ENCODE measurements around the gene AK8. TPM values are rescaled to one million over a fixed set of nuclear protein-coding genes. Genes with fewer than 3 reads are reported as not detected.

The AK8 gene
- total and polyA plus RNA-seq, 2 experiments from 2014 or later, result 0.70 to 0.83 TPM

DNA sequence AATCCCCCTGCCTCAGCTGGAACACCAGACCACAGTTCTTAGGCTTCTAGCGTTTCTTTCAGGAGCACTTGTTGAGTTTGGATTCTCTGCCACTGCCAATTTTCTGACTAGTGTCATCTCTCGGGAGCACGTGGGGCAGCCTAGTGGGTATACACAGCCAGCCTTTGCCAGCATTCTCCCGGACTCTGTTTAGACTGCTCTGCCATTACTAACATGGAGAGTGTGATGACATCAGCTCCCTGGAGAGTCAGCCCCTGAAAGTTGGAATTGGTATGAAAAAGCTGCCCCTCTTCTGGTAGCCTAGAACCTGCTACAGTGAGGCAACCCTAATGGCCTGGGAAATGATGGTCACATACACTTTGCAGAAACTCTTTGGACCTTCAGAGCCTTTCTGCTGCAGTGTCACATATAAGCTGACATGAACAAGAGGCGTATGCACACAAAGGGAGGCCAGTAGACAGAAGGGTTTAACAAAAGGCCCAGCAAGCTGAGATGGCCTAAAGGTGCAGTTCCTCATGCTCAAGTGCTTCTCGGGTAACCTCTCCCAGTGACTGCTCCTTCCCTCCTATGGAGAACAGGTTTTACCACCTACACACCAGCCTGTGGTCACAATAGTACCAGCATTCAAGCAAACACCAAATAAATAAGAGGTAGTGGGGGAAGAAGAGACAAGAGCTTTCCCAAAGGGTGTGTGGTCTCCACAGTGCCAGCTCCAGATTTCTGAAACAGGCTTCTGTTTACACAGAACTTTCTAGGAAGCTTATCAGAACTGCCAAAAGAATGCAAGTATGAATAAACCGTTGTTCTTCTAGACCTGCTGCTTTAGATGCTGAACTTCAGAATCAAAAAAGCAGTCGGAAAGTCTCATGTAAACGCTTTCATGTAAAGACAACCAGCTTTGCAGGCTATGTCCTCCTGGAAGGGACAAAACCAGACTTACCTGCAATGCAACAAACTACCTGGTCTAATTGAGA lies 17.1 kb upstream of the AK8 start:
- DNase-seq (ENCODE audit: low read depth in 1 of 2, low spot score in 1 of 2), result no peak
- Histone ChIP-seq H3K27ac (no peak overlapping the region), H3K4me3 (no peak overlapping the region), H3K9me3 (ENCODE audit: low read depth) (no peaks in the 10 kb centered on the region), H3K27me3 (no peaks in the 10 kb centered on the region), H3K4me1 (ENCODE audit: low read depth) (no peaks in the 10 kb centered on the region), H3K36me3 (peaks cover 44% of the 10 kb centered on the region)
- TF ChIP-seq, protein P1, sequence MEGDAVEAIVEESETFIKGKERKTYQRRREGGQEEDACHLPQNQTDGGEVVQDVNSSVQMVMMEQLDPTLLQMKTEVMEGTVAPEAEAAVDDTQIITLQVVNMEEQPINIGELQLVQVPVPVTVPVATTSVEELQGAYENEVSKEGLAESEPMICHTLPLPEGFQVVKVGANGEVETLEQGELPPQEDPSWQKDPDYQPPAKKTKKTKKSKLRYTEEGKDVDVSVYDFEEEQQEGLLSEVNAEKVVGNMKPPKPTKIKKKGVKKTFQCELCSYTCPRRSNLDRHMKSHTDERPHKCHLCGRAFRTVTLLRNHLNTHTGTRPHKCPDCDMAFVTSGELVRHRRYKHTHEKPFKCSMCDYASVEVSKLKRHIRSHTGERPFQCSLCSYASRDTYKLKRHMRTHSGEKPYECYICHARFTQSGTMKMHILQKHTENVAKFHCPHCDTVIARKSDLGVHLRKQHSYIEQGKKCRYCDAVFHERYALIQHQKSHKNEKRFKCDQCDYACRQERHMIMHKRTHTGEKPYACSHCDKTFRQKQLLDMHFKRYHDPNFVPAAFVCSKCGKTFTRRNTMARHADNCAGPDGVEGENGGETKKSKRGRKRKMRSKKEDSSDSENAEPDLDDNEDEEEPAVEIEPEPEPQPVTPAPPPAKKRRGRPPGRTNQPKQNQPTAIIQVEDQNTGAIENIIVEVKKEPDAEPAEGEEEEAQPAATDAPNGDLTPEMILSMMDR (IDR thresholded peaks at IDR 0.05; ENCODE audit: low read depth, low read length), result no peak

DNA sequence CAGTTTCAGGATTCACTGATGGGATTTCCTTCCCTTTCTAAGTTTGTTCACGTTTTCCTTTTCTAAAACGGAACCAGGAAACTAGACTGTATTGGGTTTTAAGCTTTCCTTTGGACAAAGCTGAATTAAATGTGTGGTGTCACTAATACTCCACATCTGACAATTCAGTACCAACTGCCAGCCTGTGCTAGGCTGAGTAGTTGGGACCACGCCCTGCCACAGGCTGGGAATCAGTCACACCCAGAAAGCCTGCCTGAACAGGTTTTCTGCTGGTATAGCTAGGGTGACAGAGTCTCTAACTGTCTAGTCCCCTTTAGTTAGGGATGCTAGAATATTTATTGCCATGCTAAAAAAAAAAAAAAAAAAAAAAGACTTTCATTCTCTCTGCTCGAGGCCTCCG lies 16.3 kb upstream of the AK8 start:
- no peak for DNase-seq (ENCODE audit: low read depth in 1 of 2, low spot score in 1 of 2)
- TF ChIP-seq, protein P1 (IDR thresholded peaks at IDR 0.05; ENCODE audit: low read depth, low read length), result no peak
- Histone ChIP-seq H3K27me3 (no peaks in the 10 kb centered on the region), H3K4me3 (no peak overlapping the region), H3K9me3 (ENCODE audit: low read depth) (no peaks in the 10 kb centered on the region), H3K27ac (no peak overlapping the region), H3K4me1 (ENCODE audit: low read depth) (no peaks in the 10 kb centered on the region), H3K36me3 (peaks cover 38% of the 10 kb centered on the region)

DNA sequence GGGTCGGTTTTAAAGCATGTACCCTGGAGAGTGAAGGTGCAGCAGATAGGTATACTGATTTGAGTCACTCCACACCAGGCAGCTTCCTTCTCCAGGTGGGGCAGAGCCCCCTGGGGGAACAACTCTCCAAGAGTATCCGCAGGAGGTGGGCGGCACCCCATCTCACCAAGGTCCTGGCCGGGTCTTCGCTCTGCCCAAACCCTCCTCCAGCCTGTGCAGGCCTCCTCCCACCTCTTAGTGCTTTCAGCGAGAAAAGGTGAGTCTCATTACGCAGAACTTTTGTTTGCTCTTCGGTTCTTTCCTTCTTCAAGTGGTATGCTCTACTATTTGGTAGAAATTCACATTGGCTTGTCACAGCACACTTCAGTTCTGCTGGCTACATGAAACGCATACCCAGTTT lies 14.3 kb upstream of the AK8 start:
- Histone ChIP-seq H3K27ac (peak overlapping the region; percentile 45), H3K36me3 (peaks cover 21% of the 10 kb centered on the region), H3K4me1 (ENCODE audit: low read depth) (no peaks in the 10 kb centered on the region), H3K27me3 (no peaks in the 10 kb centered on the region), H3K4me3 (no peak overlapping the region), H3K9me3 (ENCODE audit: low read depth) (no peaks in the 10 kb centered on the region)
- peak in 1 of 2 donors; percentile 10 for DNase-seq (ENCODE audit: low read depth in 1 of 2, low spot score in 1 of 2)
- TF ChIP-seq, protein P1 (IDR thresholded peaks at IDR 0.05; ENCODE audit: low read depth, low read length), result no peak

DNA sequence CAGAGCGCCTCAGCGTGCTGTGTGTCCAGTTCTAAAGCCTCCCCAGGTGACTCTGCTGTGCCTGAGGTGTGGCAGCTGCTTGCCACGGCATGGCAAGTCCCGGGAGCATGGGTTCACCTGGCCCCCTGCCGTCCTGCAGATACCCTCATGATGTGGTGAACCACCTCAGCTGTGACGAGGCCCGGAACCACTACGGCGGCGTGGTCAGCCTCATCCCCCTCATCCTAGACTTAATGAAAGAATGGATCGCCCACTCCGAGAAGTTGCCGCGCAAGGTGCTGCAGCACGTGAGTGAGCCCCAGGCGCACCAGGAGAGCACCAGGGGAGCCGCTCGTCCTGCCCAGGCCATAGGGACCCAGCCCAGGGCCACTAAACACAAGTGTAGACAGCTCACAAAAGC lies 10.1 kb upstream of the AK8 start:
- DNase-seq (ENCODE audit: low read depth in 1 of 2, low spot score in 1 of 2), result no peak
- H3K36me3 ChIP-seq, result no peaks in the 10 kb centered on the region
- H3K4me3 ChIP-seq, result no peak overlapping the region
- H3K27me3 ChIP-seq, result no peaks in the 10 kb centered on the region
- H3K4me1 ChIP-seq (ENCODE audit: low read depth), result no peaks in the 10 kb centered on the region
- H3K27ac ChIP-seq, result no peak overlapping the region
- no peaks in the 10 kb centered on the region for H3K9me3 ChIP-seq (ENCODE audit: low read depth)
- TF ChIP-seq, protein P1 (IDR thresholded peaks at IDR 0.05; ENCODE audit: low read depth, low read length), result no peak

DNA sequence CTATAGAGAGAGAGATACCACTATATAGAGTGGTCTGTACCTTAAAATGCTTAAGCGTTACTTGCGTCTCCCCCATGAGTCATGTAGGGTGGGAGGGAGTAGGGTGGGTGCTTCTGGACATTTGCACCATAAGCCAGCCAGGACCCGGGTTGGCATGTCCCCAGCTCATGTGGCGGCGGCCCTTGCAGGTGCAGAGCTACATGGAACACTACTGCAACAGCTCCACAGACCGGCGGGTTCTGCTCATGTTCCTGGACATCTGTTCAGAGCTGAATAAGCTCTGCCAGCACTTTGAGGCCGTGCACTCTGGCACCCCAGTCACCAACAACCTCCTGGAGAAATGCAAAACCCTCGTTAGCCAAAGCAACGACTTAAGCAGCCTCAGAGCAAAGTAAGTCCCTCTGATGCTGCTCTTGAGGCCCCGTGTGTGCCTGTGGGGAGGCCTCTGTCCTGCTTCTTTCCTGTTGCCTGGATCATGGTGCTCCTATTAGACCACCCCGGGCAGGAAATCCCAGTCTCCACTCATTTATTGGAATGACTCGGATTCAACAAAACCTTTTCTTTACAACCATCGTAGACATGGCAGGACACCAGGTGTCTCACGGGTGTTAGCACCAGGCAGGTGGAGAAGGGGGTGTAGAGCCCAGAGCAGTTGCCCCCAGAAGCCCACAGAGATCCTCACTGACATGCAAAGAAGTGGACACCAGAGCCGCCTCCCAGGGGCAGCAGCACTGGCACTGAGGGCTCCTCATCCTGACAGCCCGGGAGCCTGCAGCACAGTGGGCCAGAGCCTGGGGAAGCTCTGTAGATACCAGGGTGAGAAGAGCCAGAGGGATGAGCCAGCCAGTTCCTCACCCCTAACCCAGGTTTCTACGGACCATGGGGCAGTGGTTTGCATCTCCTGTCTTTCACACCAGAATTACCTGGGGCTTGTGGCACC lies 9.4 kb upstream of the AK8 start:
- Histone ChIP-seq H3K27me3 (no peaks in the 10 kb centered on the region), H3K4me3 (no peak overlapping the region), H3K4me1 (ENCODE audit: low read depth) (no peaks in the 10 kb centered on the region), H3K27ac (no peak overlapping the region), H3K36me3 (no peaks in the 10 kb centered on the region), H3K9me3 (ENCODE audit: low read depth) (no peaks in the 10 kb centered on the region)
- TF ChIP-seq, protein P1 (IDR thresholded peaks at IDR 0.05; ENCODE audit: low read depth, low read length), result no peak
- DNase-seq (ENCODE audit: low read depth in 1 of 2, low spot score in 1 of 2), result no peak
